ENCODE data around the gene RNASEL.

GRCh38 chr1:182549811-182550210 lies 39.2 kb downstream of the RNASEL start:
- TF ChIP-seq ZFX (IDR thresholded peaks at IDR 0.05; ENCODE audit: borderline replicate concordance) (no peak), CTCF (IDR thresholded peaks at IDR 0.05) (no peak)

Measured in 22Rv1 (cell line).